HG03469 (cell line): ENCODE results near the gene ANKRD45.
"Not testable (repeated sequence)": the region's sequence is repeated elsewhere in the genome, so short reads cannot be mapped to it uniquely, and the experiment has no call there.

Source experiments
- ATAC-seq: cut with Tn5 transposase; IDR thresholded peaks from one replicate; pipeline ENCODE4 v1.9.1; 2021; ENCODE audit warnings: mild to moderate bottlenecking, moderate library complexity, moderate number of reproducible peaks; ENCODE audit not compliant: unreplicated experiment

Gene ANKRD45

DNA sequence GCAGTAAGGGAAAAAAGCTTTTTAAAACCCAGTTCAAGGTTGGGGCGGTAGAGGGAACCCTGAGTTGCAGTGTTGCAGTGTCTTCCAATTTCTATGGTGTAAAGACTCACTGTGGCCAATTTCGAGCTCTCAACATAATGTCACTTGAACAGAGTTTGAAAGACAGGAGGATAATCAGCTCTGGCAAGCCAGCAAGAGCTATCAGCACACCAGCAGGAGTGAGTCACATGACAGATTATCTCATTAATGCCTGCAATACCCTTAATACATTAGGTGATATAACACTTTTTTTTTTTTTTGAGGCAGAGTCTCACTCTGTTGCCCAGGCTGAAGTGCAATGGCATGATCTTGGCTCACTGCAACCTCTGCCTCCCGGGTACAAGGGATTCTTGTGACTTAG lies 89.6 kb downstream of the ANKRD45 start:
- no peak for ATAC-seq

GRCh38 chr1:173573596-173573995 lies 96.1 kb downstream of the ANKRD45 start:
- no peak for ATAC-seq

DNA sequence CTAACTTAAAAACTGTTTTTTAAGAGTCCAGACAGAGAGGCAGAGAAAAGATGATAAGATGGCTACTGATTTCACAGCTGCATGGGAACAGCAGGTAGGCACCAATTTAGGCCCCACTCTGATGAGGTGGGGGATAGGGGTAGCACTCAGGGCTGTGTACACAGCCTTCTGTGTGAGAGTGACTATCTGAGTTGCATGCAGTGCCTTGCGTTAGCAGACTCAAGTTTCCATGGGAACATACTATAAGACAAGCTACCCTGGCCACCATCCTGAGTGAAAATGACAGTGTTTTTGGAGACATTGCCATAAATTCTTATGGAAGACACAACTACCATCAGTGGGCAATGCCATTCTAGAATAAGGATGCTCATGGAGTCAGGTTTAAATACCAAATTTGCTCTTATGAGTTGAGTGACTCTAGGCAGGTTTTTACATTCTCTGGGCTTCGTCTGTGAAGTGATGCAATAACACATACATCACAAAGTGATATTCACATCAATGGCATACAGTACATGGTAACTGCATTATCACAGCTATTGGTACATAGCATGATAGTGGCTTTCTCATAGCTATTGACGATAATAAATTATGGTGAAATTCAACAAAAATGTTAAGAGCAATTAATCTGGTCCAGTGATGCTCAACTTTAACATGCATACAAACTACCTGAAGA lies 97.3 kb downstream of the ANKRD45 start:
- ATAC-seq = no peak

- ATAC-seq = no peak
These were observed 99.2 kb downstream of the ANKRD45 start for GRCh38 chr1:173570370-173571007.

DNA sequence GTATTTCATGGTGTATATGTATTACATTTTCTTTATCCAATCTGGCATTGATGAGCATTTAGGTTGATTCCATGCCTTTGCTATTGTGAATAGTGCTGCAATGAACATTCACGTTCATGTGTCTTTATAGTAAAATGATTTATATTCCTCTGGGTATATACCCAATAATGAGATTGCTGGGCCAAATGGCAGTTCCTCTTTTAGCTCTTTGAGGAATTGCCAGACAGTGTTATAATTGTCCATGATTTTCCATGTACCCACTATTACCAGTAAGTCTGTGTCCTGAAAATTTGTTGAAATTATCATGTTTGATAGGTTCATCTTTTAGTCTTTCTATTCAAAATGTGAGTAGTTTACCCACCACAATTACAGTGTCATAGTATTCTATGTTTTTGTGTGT lies 101.2 kb downstream of the ANKRD45 start:
- ATAC-seq = no peak

GRCh38 chr1:173563846-173564245 lies 105.8 kb downstream of the ANKRD45 start:
- ATAC-seq = not testable (repeated sequence)

GRCh38 chr1:173562813-173563212 lies 106.8 kb downstream of the ANKRD45 start:
- no peak for ATAC-seq

DNA sequence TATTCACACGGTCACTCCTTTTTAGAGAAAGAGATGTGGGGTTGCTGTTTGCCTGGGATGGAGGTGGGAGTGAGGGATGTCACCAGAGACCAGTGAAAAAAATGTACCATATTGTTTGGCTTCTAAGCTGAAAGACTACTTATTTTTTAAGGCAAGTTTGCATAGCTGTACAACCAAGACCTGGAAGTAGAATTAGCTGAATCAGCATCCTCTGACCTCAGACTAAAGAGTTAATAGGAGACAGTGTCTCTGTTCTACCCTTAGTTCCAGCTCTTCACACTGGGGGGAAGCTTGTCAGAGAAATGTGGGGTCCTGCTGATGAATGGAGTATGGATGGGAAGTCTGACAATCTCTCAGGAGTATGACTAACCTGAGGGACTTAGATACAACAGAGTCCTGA lies 108.4 kb downstream of the ANKRD45 start:
- ATAC-seq = no peak

DNA sequence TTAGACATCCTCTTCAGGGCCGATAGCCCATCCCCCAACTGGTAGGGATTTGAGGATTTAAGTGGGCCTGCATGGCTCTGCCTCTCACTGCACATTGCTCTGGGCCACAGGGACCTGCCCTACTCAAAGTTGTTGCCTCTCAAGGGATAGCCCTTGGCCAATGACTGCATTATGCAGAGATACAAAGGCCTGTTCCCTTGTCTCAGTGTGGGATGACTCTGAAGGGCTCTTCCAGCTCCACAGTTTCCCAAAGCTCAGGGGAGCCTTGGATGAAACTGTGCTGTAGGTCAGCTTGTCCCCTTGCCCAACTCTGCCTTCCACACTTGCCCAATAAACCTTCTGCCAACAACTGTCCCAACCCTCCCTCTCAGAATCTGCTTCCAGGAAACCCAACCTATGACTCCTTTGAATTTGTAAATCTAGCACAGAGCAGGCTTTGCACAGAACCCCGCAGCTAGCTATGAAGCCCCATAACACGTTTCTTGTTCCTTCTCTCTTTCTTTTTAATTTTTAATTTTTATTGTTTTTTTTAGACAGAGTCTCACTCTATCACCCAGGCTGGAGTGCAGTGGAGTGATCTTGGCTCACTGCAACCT lies 109.3 kb downstream of the ANKRD45 start:
- ATAC-seq = no peak
